ENCODE data around the gene CSNK2A3. TPM values are rescaled to one million over a fixed set of nuclear protein-coding genes. Genes with fewer than 3 reads are reported as not detected.

CSNK2A3 gene
- total and polyA plus RNA-seq, 2 donors (not counting 1 experiment from before 2014, with no cell fraction given) = 2.3 TPM

GRCh38 chr11:11313426-11313825 is 39.6 kb downstream of the CSNK2A3 start:
- H3K9me3 ChIP-seq (ENCODE audit: control insufficient read depth, insufficient read depth, low read depth, low read length) = no peaks in the 10 kb centered on the region
- TF ChIP-seq CTCF (conservative IDR thresholded peaks at IDR 0.05 in 1 of 2, IDR thresholded peaks at IDR 0.05 in 1 of 2; ENCODE audit: low read depth in 1 of 2, low read length in 2 of 2) (no peak), EZH2 (IDR thresholded peaks at IDR 0.05; ENCODE audit: low read length, missing control alignments) (no peak)
- no peak overlapping the region for H3K27ac ChIP-seq (ENCODE audit: insufficient read depth, low read length)
- no peaks in the 10 kb centered on the region for H3K79me2 ChIP-seq (ENCODE audit: control insufficient read depth, insufficient read depth, low read length)
- H3K36me3 ChIP-seq (ENCODE audit: control insufficient read depth, insufficient read depth, low read length) = no peaks in the 10 kb centered on the region
- no peak overlapping the region for H3K4me3 ChIP-seq (replicated peaks in 1 of 4; ENCODE audit: control extremely low read depth in 1 of 4, insufficient read depth in 1 of 4, low read depth in 3 of 4, low read length in 4 of 4)
- H4K20me1 ChIP-seq (ENCODE audit: control insufficient read depth, extremely low read depth, insufficient read depth, low read length) = no peaks in the 10 kb centered on the region
- H3K27me3 ChIP-seq (ENCODE audit: control insufficient read depth, insufficient read depth, low read length) = peaks cover 1% of the 10 kb centered on the region
- H3K4me2 ChIP-seq (ENCODE audit: extremely low read depth, insufficient read depth, low read length) = no peak overlapping the region
- H3K9ac ChIP-seq (ENCODE audit: insufficient read depth, low read length) = no peak overlapping the region
- H3K4me1 ChIP-seq (ENCODE audit: control insufficient read depth, extremely low read depth, insufficient read depth, low read length) = no peaks in the 10 kb centered on the region
- H2AFZ ChIP-seq (ENCODE audit: low read length) = no peak overlapping the region
- DNase-seq (ENCODE audit: low read depth in 2 of 2) = peak; percentile 15 to 36

DNA sequence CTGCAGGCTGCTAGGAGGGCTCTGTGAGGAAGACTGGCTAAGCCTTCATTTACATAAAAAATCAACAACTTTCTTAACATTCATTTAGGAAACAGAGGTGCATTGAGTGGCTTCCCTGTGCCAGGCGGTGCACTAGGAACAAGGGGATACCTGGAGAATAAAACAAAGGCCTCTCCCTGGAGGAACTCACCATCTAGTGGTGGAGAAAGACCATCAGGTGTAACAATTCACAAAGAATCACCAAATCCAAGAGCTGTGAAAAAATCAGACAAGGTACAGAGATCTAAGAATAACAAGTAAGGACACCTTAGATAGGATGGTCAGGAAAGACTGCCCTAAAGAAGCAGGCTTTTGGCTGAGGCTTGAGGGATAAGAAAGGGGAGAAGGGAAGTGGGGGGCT is 40.3 kb downstream of the CSNK2A3 start:
- Histone ChIP-seq H3K36me3 (ENCODE audit: control insufficient read depth, insufficient read depth, low read length) (no peaks in the 10 kb centered on the region), H3K4me1 (ENCODE audit: control insufficient read depth, extremely low read depth, insufficient read depth, low read length) (no peaks in the 10 kb centered on the region), H3K4me2 (ENCODE audit: extremely low read depth, insufficient read depth, low read length) (no peak overlapping the region), H3K9me3 (ENCODE audit: control insufficient read depth, insufficient read depth, low read depth, low read length) (no peaks in the 10 kb centered on the region), H4K20me1 (ENCODE audit: control insufficient read depth, extremely low read depth, insufficient read depth, low read length) (no peaks in the 10 kb centered on the region), H3K27me3 (ENCODE audit: control insufficient read depth, insufficient read depth, low read length) (peaks cover 2% of the 10 kb centered on the region), H3K27ac (ENCODE audit: insufficient read depth, low read length) (no peak overlapping the region), H3K9ac (ENCODE audit: insufficient read depth, low read length) (no peak overlapping the region), H2AFZ (ENCODE audit: low read length) (no peak overlapping the region), H3K4me3 (replicated peaks in 1 of 4; ENCODE audit: control extremely low read depth in 1 of 4, insufficient read depth in 1 of 4, low read depth in 3 of 4, low read length in 4 of 4) (no peak overlapping the region), H3K79me2 (ENCODE audit: control insufficient read depth, insufficient read depth, low read length) (no peaks in the 10 kb centered on the region)
- TF ChIP-seq CTCF (conservative IDR thresholded peaks at IDR 0.05 in 1 of 2, IDR thresholded peaks at IDR 0.05 in 1 of 2; ENCODE audit: low read depth in 1 of 2, low read length in 2 of 2) (no peak), EZH2 (IDR thresholded peaks at IDR 0.05; ENCODE audit: low read length, missing control alignments) (no peak)
- DNase-seq (ENCODE audit: low read depth in 2 of 2) = no peak

- H3K4me2 ChIP-seq (ENCODE audit: extremely low read depth, insufficient read depth, low read length) = no peak overlapping the region
- H3K4me3 ChIP-seq (replicated peaks in 1 of 4; ENCODE audit: control extremely low read depth in 1 of 4, insufficient read depth in 1 of 4, low read depth in 3 of 4, low read length in 4 of 4) = no peak overlapping the region
- H3K9ac ChIP-seq (ENCODE audit: insufficient read depth, low read length) = no peak overlapping the region
- no peaks in the 10 kb centered on the region for H3K79me2 ChIP-seq (ENCODE audit: control insufficient read depth, insufficient read depth, low read length)
- H3K36me3 ChIP-seq (ENCODE audit: control insufficient read depth, insufficient read depth, low read length) = no peaks in the 10 kb centered on the region
- peaks cover 2% of the 10 kb centered on the region for H3K27me3 ChIP-seq (ENCODE audit: control insufficient read depth, insufficient read depth, low read length)
- H3K9me3 ChIP-seq (ENCODE audit: control insufficient read depth, insufficient read depth, low read depth, low read length) = no peaks in the 10 kb centered on the region
- H3K4me1 ChIP-seq (ENCODE audit: control insufficient read depth, extremely low read depth, insufficient read depth, low read length) = no peaks in the 10 kb centered on the region
- no peaks in the 10 kb centered on the region for H4K20me1 ChIP-seq (ENCODE audit: control insufficient read depth, extremely low read depth, insufficient read depth, low read length)
- TF ChIP-seq CTCF (conservative IDR thresholded peaks at IDR 0.05 in 1 of 2, IDR thresholded peaks at IDR 0.05 in 1 of 2; ENCODE audit: low read depth in 1 of 2, low read length in 2 of 2) (no peak), EZH2 (IDR thresholded peaks at IDR 0.05; ENCODE audit: low read length, missing control alignments) (no peak)
- H2AFZ ChIP-seq (ENCODE audit: low read length) = no peak overlapping the region
- no peak for DNase-seq (ENCODE audit: low read depth in 2 of 2)
- no peak overlapping the region for H3K27ac ChIP-seq (ENCODE audit: insufficient read depth, low read length)
These were observed 41.9 kb downstream of the CSNK2A3 start for GRCh38 chr11:11311169-11311568.

All from fibroblast of lung (primary cell).